Measurements from ENCODE around the gene UMODL1.

UMODL1 gene

GRCh38 chr21:42025376-42026081 lies 45.6 kb upstream of the UMODL1 start:
- H3K36me3 ChIP-seq: no peaks in the 10 kb centered on the region
- H3K4me3 ChIP-seq (ENCODE audit: low read depth in 1 of 2, low read length in 1 of 2): no peak overlapping the region
- no peak overlapping the region for H3K27ac ChIP-seq
- no peaks in the 10 kb centered on the region for H3K9me3 ChIP-seq
- H3K27me3 ChIP-seq: no peaks in the 10 kb centered on the region
- H3K4me1 ChIP-seq (ENCODE audit: control insufficient read depth in 1 of 2, insufficient read depth in 1 of 2, low read depth in 1 of 2, low read length in 1 of 2): no peaks in the 10 kb centered on the region
- TF ChIP-seq CTCF (IDR thresholded peaks at IDR 0.05): no peak

GRCh38 chr21:42026082-42026435 lies 45.1 kb upstream of the UMODL1 start:
- Histone ChIP-seq H3K27ac (no peak overlapping the region), H3K9me3 (no peaks in the 10 kb centered on the region), H3K4me1 (ENCODE audit: control insufficient read depth in 1 of 2, insufficient read depth in 1 of 2, low read depth in 1 of 2, low read length in 1 of 2) (no peaks in the 10 kb centered on the region), H3K4me3 (ENCODE audit: low read depth in 1 of 2, low read length in 1 of 2) (no peak overlapping the region), H3K27me3 (no peaks in the 10 kb centered on the region), H3K36me3 (no peaks in the 10 kb centered on the region)
- no peak for TF ChIP-seq CTCF (IDR thresholded peaks at IDR 0.05)

- no peaks in the 10 kb centered on the region for H3K36me3 ChIP-seq
- H3K9me3 ChIP-seq: no peaks in the 10 kb centered on the region
- H3K27me3 ChIP-seq: no peaks in the 10 kb centered on the region
- no peak overlapping the region for H3K4me3 ChIP-seq (ENCODE audit: low read depth in 1 of 2, low read length in 1 of 2)
- TF ChIP-seq CTCF (IDR thresholded peaks at IDR 0.05): no peak
- H3K4me1 ChIP-seq (ENCODE audit: control insufficient read depth in 1 of 2, insufficient read depth in 1 of 2, low read depth in 1 of 2, low read length in 1 of 2): no peaks in the 10 kb centered on the region
- no peak overlapping the region for H3K27ac ChIP-seq
These were observed 43.9 kb upstream of the UMODL1 start for GRCh38 chr21:42027085-42027821.

GRCh38 chr21:42027822-42028765 lies 43.0 kb upstream of the UMODL1 start:
- Histone ChIP-seq H3K4me1 (ENCODE audit: control insufficient read depth in 1 of 2, insufficient read depth in 1 of 2, low read depth in 1 of 2, low read length in 1 of 2) (no peaks in the 10 kb centered on the region), H3K9me3 (no peaks in the 10 kb centered on the region), H3K36me3 (no peaks in the 10 kb centered on the region), H3K27me3 (no peaks in the 10 kb centered on the region), H3K27ac (no peak overlapping the region), H3K4me3 (ENCODE audit: low read depth in 1 of 2, low read length in 1 of 2) (no peak overlapping the region)
- no peak for TF ChIP-seq CTCF (IDR thresholded peaks at IDR 0.05)

- Histone ChIP-seq H3K27ac (no peak overlapping the region), H3K4me3 (ENCODE audit: low read depth in 1 of 2, low read length in 1 of 2) (no peak overlapping the region), H3K27me3 (no peaks in the 10 kb centered on the region), H3K4me1 (ENCODE audit: control insufficient read depth in 1 of 2, insufficient read depth in 1 of 2, low read depth in 1 of 2, low read length in 1 of 2) (no peaks in the 10 kb centered on the region), H3K36me3 (no peaks in the 10 kb centered on the region), H3K9me3 (no peaks in the 10 kb centered on the region)
- TF ChIP-seq CTCF (IDR thresholded peaks at IDR 0.05): no peak
These were observed 42.2 kb upstream of the UMODL1 start for GRCh38 chr21:42028766-42029425.

Measured in neutrophil (primary cell).